Keratinocyte (primary cell): ENCODE data around the gene MT1E. TPM values are rescaled to one million over a fixed set of nuclear protein-coding genes. Genes with fewer than 3 reads are reported as not detected.

Experiments used
- DNase-seq: peaks from one replicate; pipeline ENCODE4 v3.0.0-alpha.2; 2011; ENCODE audit warnings: low read depth, missing footprints, low spot score
- FAIRE-seq: peaks from 2 replicates; lab custom pipeline; 2011; peaks lifted over from hg19 to GRCh38; lab: Jason Lieb, UNC
- H2AFZ ChIP-seq: 2 replicates; pipeline ENCODE4 v1.6.0; 2012; ENCODE audit warnings: low read length, control low read depth, inconsistent platforms; ENCODE audit not compliant: control insufficient read depth
- H3K27ac ChIP-seq: 2 replicates; pipeline ENCODE4 v1.5.1; 2011; ENCODE audit warnings: low read length; ENCODE audit not compliant: control insufficient read depth, insufficient read depth
- H3K27me3 ChIP-seq: 3 replicates; pipeline ENCODE4 v1.6.0; 2011; ENCODE audit warnings: low read length; ENCODE audit not compliant: control insufficient read depth, insufficient read depth; ENCODE audit errors: extremely low read depth
- H3K36me3 ChIP-seq, 2 experiments: 2 replicates in 1 of 2; 3 replicates in 1 of 2; pipeline ENCODE4 v1.5.1; 2011; ENCODE audit warnings: low read length in 2 of 2, mild to moderate bottlenecking in 1 of 2; ENCODE audit not compliant: control insufficient read depth in 2 of 2, insufficient read depth in 2 of 2; ENCODE audit errors: extremely low read depth in 1 of 2
- H3K4me1 ChIP-seq: 3 replicates; pipeline ENCODE4 v1.5.1; 2011; ENCODE audit warnings: low read length; ENCODE audit not compliant: control insufficient read depth, insufficient read depth; ENCODE audit errors: extremely low read depth
- H3K4me2 ChIP-seq: 3 replicates; pipeline ENCODE4 v1.6.0; 2011; ENCODE audit warnings: low read depth, low read length; ENCODE audit not compliant: control insufficient read depth, insufficient read depth; ENCODE audit errors: extremely low read depth
- H3K4me3 ChIP-seq, 3 experiments: fragments of 200-600 bp in 1 of 3; sonication (generic) in 1 of 3; 2 replicates in 2 of 3; 3 replicates in 1 of 3; pipeline ENCODE4 v1.5.1; 2011 to 2016; ENCODE audit warnings: low read length in 3 of 3, mild to moderate bottlenecking in 3 of 3, control low read depth in 2 of 3, inconsistent platforms in 1 of 3, low read depth in 1 of 3, mixed read lengths in 1 of 3, mixed run types in 1 of 3, moderate library complexity in 1 of 3; ENCODE audit not compliant: control insufficient read depth in 2 of 3, insufficient read depth in 2 of 3; ENCODE audit errors: extremely low read depth in 1 of 3
- H3K79me2 ChIP-seq: 2 replicates; pipeline ENCODE4 v1.6.0; 2012; ENCODE audit warnings: low read length; ENCODE audit not compliant: control insufficient read depth, insufficient read depth
- H3K9ac ChIP-seq: 3 replicates; pipeline ENCODE4 v1.6.0; 2011; ENCODE audit warnings: low read length; ENCODE audit not compliant: control insufficient read depth, insufficient read depth; ENCODE audit errors: extremely low read depth
- H3K9me1 ChIP-seq: 3 replicates; pipeline ENCODE4 v1.6.0; 2011; ENCODE audit warnings: low read length; ENCODE audit not compliant: control insufficient read depth, insufficient read depth; ENCODE audit errors: extremely low read depth
- H3K9me3 ChIP-seq: 2 replicates; pipeline ENCODE4 v1.5.1; 2012; ENCODE audit warnings: low read depth, low read length; ENCODE audit not compliant: control insufficient read depth
- H4K20me1 ChIP-seq: 3 replicates; pipeline ENCODE4 v1.6.0; 2011; ENCODE audit warnings: low read length; ENCODE audit not compliant: control insufficient read depth, insufficient read depth; ENCODE audit errors: extremely low read depth
- EZH2 ChIP-seq: IDR thresholded peaks from one replicate; pipeline ENCODE4 v1.6.1; 2012; ENCODE audit warnings: inconsistent platforms, mild to moderate bottlenecking, low read length, moderate library complexity
- dilution Hi-C: fragments of 300-500 bp; cut with MboI; formaldehyde crosslinking; loops from one replicate; pipeline ENCODE4 v1.7.0; 2020; ENCODE audit warnings: low sequenced_read_pairs; ENCODE audit not compliant: extremely low pct_ligation_motif_present
- polyA plus RNA-seq, 5 experiments: library from polyadenylated mRNA; depleted of rRNA in 3 of 5; stranded (reverse) in 3 of 5; stranded (forward) in 1 of 5; unstranded in 1 of 5; fragments of >200 nt; gene quantifications; 1 replicate in 1 of 5; 2 replicates in 3 of 5; 3 replicates in 1 of 5; pipeline versions ENCODE4 v1.2.1 to v1.2.3, GENCODE V29; 2011 to 2012; ENCODE audit warnings: missing spikeins in 2 of 5, low read depth in 1 of 5, low replicate concordance in 1 of 5
- TF ChIP-seq, protein P1 (sequence below), 3 experiments: IDR thresholded peaks in 1 of 3; conservative IDR thresholded peaks in 1 of 3; optimal IDR thresholded peaks in 1 of 3; 2 replicates in 2 of 3; 3 replicates in 1 of 3; pipeline versions ENCODE3 to v1.5.1; 2011; ENCODE audit warnings: low read length in 3 of 3, mild to moderate bottlenecking in 3 of 3, moderate library complexity in 2 of 3, control low read depth in 1 of 3, inconsistent platforms in 1 of 3; ENCODE audit not compliant: insufficient read depth in 2 of 3; ENCODE audit errors: extremely low read depth in 1 of 3

Gene MT1E
- polyA plus RNA-seq, 1 donor (not counting 4 experiments of a cell fraction or from before 2014, with no cell fraction given), result 394 TPM

DNA sequence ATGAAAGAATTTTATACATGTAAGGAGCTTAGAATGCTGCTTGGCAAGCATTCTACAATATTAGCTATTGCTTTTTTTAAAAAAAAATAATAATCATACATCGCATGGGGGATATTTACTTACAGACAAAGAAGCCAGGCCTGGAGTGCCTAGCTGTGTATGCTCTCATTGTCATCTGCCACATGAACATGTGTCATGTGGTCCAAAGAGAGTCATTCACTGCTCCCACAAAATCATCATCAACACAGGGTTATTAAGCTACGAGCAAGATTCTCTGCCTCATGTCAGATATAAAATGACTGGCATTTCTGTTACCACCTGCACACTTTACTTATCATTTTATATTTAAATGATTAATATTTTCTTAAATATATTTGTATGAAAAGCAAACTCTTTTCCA, 1.9 kb upstream of the MT1E start:
- Histone ChIP-seq H3K4me1 (peaks cover 10% of the 10 kb centered on the region), H4K20me1 (peaks cover 3% of the 10 kb centered on the region), H3K9me3 (no peaks in the 10 kb centered on the region), H2AFZ (no peak overlapping the region), H3K9ac (no peak overlapping the region), H3K79me2 (peaks cover 9% of the 10 kb centered on the region), H3K27me3 (no peaks in the 10 kb centered on the region), H3K27ac (no peak overlapping the region), H3K4me2 (no peak overlapping the region), H3K4me3 (no peak overlapping the region), H3K36me3 (no peaks in the 10 kb centered on the region), H3K9me1 (no peaks in the 10 kb centered on the region)
- FAIRE-seq, result no peak
- DNase-seq, result no peak
- no peak for TF ChIP-seq EZH2
- dilution Hi-C loops, result no loop called here

GRCh38 chr16:56625943-56626654, 518 bp downstream of the MT1E start:
- dilution Hi-C loops, result no loop called here

More at GRCh38 chr16:56625943-56626654, 518 bp downstream of the MT1E start:
- no peak overlapping the region for H2AFZ ChIP-seq
- no peaks in the 10 kb centered on the region for H3K36me3 ChIP-seq
- H3K79me2 ChIP-seq, result peaks cover 9% of the 10 kb centered on the region
- FAIRE-seq (no peak), DNase-seq (no peak)
- no peak for TF ChIP-seq EZH2
- TF ChIP-seq, protein P1, sequence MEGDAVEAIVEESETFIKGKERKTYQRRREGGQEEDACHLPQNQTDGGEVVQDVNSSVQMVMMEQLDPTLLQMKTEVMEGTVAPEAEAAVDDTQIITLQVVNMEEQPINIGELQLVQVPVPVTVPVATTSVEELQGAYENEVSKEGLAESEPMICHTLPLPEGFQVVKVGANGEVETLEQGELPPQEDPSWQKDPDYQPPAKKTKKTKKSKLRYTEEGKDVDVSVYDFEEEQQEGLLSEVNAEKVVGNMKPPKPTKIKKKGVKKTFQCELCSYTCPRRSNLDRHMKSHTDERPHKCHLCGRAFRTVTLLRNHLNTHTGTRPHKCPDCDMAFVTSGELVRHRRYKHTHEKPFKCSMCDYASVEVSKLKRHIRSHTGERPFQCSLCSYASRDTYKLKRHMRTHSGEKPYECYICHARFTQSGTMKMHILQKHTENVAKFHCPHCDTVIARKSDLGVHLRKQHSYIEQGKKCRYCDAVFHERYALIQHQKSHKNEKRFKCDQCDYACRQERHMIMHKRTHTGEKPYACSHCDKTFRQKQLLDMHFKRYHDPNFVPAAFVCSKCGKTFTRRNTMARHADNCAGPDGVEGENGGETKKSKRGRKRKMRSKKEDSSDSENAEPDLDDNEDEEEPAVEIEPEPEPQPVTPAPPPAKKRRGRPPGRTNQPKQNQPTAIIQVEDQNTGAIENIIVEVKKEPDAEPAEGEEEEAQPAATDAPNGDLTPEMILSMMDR (optimal IDR thresholded peaks at IDR 0.05 in 1 of 3, IDR thresholded peaks at IDR 0.05 in 1 of 3, conservative IDR thresholded peaks at IDR 0.05 in 1 of 3; ENCODE audit: extremely low read depth in 1 of 3, insufficient read depth in 2 of 3, low read length in 3 of 3), result no peak
- no peaks in the 10 kb centered on the region for H3K9me1 ChIP-seq
- H3K4me3 ChIP-seq, result peak overlapping the region; percentile 45 to 78 (median 67)
- H3K4me2 ChIP-seq, result peak overlapping the region; percentile 91
- H4K20me1 ChIP-seq, result peaks cover 3% of the 10 kb centered on the region
- no peaks in the 10 kb centered on the region for H3K9me3 ChIP-seq
- peak overlapping the region; percentile 57 for H3K27ac ChIP-seq
- H3K27me3 ChIP-seq, result no peaks in the 10 kb centered on the region
- H3K9ac ChIP-seq, result peak overlapping the region; percentile 69
- H3K4me1 ChIP-seq, result peaks cover 10% of the 10 kb centered on the region
